Kidney capillary endothelial cell (primary cell): Measurements from ENCODE around the gene METTL1.
"Not testable (repeated sequence)": the region's sequence is repeated elsewhere in the genome, so short reads cannot be mapped to it uniquely, and the experiment has no call there.

Experiments used
- DNase-seq: peaks from one replicate; pipeline ENCODE4 v3.0.0-alpha.2; 2018; ENCODE audit warnings: low spot score

METTL1 gene

GRCh38 chr12:57771873-57772428 is at the start of gene METTL1:
Gene METTL1 (minus strand): TSS chr12:57772105. CDS start chr12:57772083, 22 bp downstream.
- peak; percentile 92 for DNase-seq

- DNase-seq: not testable (repeated sequence)
These were observed 49.1 kb upstream of the METTL1 start for GRCh38 chr12:57821015-57821414.

- not testable (repeated sequence) for DNase-seq
These were observed 48.2 kb upstream of the METTL1 start for GRCh38 chr12:57820119-57820518.

- not testable (repeated sequence) for DNase-seq
These were observed 46.1 kb upstream of the METTL1 start for GRCh38 chr12:57817990-57818331.

GRCh38 chr12:57817261-57817989 is 45.5 kb upstream of the METTL1 start:
- no peak for DNase-seq

GRCh38 chr12:57816855-57817151 is 44.9 kb upstream of the METTL1 start:
- DNase-seq: no peak

GRCh38 chr12:57816001-57816854 is 44.3 kb upstream of the METTL1 start:
- DNase-seq: no peak

GRCh38 chr12:57815177-57816000 is 43.5 kb upstream of the METTL1 start:
- DNase-seq: no peak

- DNase-seq: no peak
These were observed 42.3 kb upstream of the METTL1 start for GRCh38 chr12:57813971-57814772.

- no peak for DNase-seq
These were observed 41.4 kb upstream of the METTL1 start for GRCh38 chr12:57813111-57813970.

GRCh38 chr12:57811028-57811755 is 39.3 kb upstream of the METTL1 start:
- DNase-seq: no peak

GRCh38 chr12:57810450-57810849 is 38.5 kb upstream of the METTL1 start:
- no peak for DNase-seq

- no peak for DNase-seq
These were observed 37.5 kb upstream of the METTL1 start for GRCh38 chr12:57809425-57809824.

- no peak for DNase-seq
These were observed 36.4 kb upstream of the METTL1 start for GRCh38 chr12:57808351-57808750.

- DNase-seq: no peak
These were observed 35.4 kb upstream of the METTL1 start for GRCh38 chr12:57807285-57807684.

- DNase-seq: no peak
These were observed 34.8 kb upstream of the METTL1 start for GRCh38 chr12:57806677-57807076.

GRCh38 chr12:57803319-57803893 is 31.5 kb upstream of the METTL1 start:
- DNase-seq: peak; percentile 31

- DNase-seq: no peak
These were observed 30.7 kb upstream of the METTL1 start for GRCh38 chr12:57802607-57803006.

GRCh38 chr12:57800965-57801364 is 29.1 kb upstream of the METTL1 start:
- no peak for DNase-seq
